Measurements from ENCODE around the gene LINC01488.

DNA sequence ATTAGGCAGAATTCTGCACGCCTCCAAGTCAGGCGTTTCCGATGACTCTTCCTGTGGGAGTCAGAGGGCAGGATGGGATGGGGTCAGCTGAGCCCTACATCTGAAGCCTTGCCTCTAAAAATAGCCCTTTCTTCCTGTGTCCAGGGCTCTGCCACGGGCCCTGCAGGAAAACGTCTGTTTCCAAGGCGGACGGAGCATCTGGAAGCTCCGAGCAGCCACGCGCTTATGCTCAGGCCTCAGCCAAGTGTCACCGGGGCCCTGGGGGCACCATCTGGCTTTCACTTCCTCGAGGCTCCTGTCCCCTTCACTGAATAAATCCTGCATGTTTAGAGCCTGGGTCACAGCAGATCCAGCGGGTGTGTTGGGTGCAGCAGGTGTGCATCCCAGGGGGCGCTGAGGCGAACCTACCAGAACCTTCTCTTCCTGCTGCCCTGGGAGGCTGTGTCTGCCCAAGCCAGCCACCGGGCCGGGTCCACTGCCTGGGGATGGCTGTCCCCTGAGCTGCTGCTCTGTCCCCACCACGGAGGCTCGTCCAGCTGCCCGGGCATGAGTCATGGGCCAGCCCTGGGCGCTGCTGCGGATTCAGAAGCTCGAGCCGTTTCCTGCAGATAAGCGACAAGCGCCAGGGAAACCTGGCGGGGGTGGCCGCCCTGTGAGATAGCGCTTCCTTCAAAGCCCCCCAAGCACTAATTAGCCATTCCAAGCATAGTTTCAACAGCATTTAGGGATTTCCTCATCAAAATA lies 32.0 kb upstream of the LINC01488 start:
- TF ChIP-seq, protein P1, sequence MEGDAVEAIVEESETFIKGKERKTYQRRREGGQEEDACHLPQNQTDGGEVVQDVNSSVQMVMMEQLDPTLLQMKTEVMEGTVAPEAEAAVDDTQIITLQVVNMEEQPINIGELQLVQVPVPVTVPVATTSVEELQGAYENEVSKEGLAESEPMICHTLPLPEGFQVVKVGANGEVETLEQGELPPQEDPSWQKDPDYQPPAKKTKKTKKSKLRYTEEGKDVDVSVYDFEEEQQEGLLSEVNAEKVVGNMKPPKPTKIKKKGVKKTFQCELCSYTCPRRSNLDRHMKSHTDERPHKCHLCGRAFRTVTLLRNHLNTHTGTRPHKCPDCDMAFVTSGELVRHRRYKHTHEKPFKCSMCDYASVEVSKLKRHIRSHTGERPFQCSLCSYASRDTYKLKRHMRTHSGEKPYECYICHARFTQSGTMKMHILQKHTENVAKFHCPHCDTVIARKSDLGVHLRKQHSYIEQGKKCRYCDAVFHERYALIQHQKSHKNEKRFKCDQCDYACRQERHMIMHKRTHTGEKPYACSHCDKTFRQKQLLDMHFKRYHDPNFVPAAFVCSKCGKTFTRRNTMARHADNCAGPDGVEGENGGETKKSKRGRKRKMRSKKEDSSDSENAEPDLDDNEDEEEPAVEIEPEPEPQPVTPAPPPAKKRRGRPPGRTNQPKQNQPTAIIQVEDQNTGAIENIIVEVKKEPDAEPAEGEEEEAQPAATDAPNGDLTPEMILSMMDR (IDR thresholded peaks at IDR 0.05): no peak
- TF ChIP-seq POLR2A (IDR thresholded peaks at IDR 0.05) (no peak), POLR2AphosphoS5 (IDR thresholded peaks at IDR 0.05) (no peak)

All from prostate gland (tissue), 2 donors.